Stomach (tissue), 9 donors: Measurements from ENCODE around the gene CTTNBP2. TPM values are rescaled to one million over a fixed set of nuclear protein-coding genes. Genes with fewer than 3 reads are reported as not detected.

Experiments
- DNase-seq, 2 donors: peaks; one replicate each; pipeline versions ENCODE4 v3.0.0 to v3.0.0-alpha.2; 2013 to 2019
- H3K27ac ChIP-seq, 5 donors: fragments of 200-600 bp in 4 of 5; sonication (generic) in 4 of 5; one replicate each; pipeline ENCODE4 v1.5.1; 2013 to 2019; ENCODE audit warnings: mild to moderate bottlenecking in 1 of 5, moderate library complexity in 1 of 5
- H3K27me3 ChIP-seq, 3 donors: fragments of 200-600 bp; sonication (generic); one replicate each; pipeline ENCODE4 v1.5.1; 2017 to 2019; ENCODE audit warnings: mixed run types in 1 of 3
- H3K36me3 ChIP-seq, 4 donors: fragments of 200-600 bp; sonication (generic); 1 replicate in 3 of 4; 2 replicates in 1 of 4; pipeline ENCODE4 v1.5.1; 2016 to 2019
- H3K4me1 ChIP-seq, 4 donors: fragments of 200-600 bp; sonication (generic); one replicate each; pipeline ENCODE4 v1.5.1; 2016 to 2019
- H3K4me3 ChIP-seq, 4 donors: fragments of 200-600 bp; sonication (generic) in 3 of 4; one replicate each; pipeline ENCODE4 v1.5.1; 2016 to 2019; ENCODE audit warnings: mild to moderate bottlenecking in 1 of 4
- H3K9me3 ChIP-seq, 4 donors: fragments of 200-600 bp; sonication (generic); one replicate each; pipeline ENCODE4 v1.5.1; 2016 to 2019
- CTCF ChIP-seq, 7 experiments: fragments of 450-650 bp in 4 of 7; fragments of 200-600 bp in 3 of 7; sonication (generic) in 3 of 7; IDR thresholded peaks; one replicate each; pipeline ENCODE4 v1.5.1; 2016 to 2019; ENCODE audit warnings: antibody characterized with exemption in 7 of 7, control low read depth in 2 of 7, mild to moderate bottlenecking in 1 of 7
- EP300 ChIP-seq: sonication (generic); formaldehyde crosslinking; IDR thresholded peaks from one replicate; pipeline ENCODE4 v1.6.1; 2017; ENCODE audit warnings: antibody characterized with exemption
- POLR2A ChIP-seq, 4 donors: fragments of 450-650 bp; IDR thresholded peaks; one replicate each; pipeline ENCODE4 v1.6.1; 2016; ENCODE audit warnings: antibody characterized with exemption in 4 of 4, control low read depth in 2 of 4, mild to moderate bottlenecking in 1 of 4, moderate library complexity in 1 of 4
- POLR2AphosphoS5 ChIP-seq, 3 donors: sonication (generic); formaldehyde crosslinking; IDR thresholded peaks; one replicate each; pipeline ENCODE4 v1.6.1; 2016; ENCODE audit warnings: antibody characterized with exemption in 3 of 3
- WGBS, 5 donors: extraction: QIAGEN DNeasy Blood & Tissue Kit in 3 of 5; methylation state at CpG; one replicate each; pipeline versions ENCODE4 v1.1.5 to v1.1.7; 2013 to 2018; 5-methylcytosine and 5-hydroxymethylcytosine counted together
- intact Hi-C: fragments of 100-400 bp; cut with DNase I; formaldehyde crosslinking; loops from one replicate; pipeline ENCODE4 v1.15.1; 2023; ENCODE audit warnings: low total_unique reads
- polyA plus RNA-seq, 3 donors: library from polyadenylated mRNA; stranded (reverse); fragments of 200-250 nt; gene quantifications; one replicate each; pipeline ENCODE4 v1.2.3, GENCODE V29; 2013
- total RNA-seq, 5 donors: library from RNA; depleted of rRNA; stranded (reverse); fragments of >200 nt; gene quantifications; one replicate each; pipeline versions ENCODE4 v1.1.0 to v1.2.3, GENCODE V29; 2014 to 2016
- donor health status: healthy with polysubstance abuse.
- donor health status: Bipolar disorder and iron deficiency.
- donor health status: healthy.

Gene CTTNBP2
- total and polyA plus RNA-seq, 8 donors, result 0.62 to 56.4 (median 5.6) TPM

DNA sequence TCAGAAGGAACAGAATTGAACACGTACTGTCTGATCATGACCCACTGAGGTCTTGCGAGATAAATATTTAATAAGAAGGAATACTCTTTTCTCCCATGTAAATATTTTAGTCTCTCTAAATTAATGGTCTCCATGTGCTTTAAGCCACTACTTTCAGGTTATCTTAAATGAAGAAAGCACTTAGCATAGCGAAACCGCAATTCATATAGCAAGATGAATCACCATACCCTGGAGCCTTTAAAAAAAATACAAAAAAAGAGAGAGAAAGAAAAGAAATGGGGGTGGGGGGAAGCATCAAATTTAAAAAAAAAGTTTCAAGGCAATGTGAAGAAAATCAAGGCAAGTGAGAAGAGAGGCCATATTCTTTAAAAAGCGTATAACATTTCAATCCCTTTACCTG lies 82.5 kb downstream of the CTTNBP2 start:
- DNase-seq, result no peak
- 89 to 96% (median 93%) methylated on average over 5 of the region's 5 CpGs for WGBS, 5 donors
- Histone ChIP-seq H3K36me3 (peaks cover 0 to 14% (median 4%) of the 10 kb centered on the region in 4 donors), H3K27me3 (no peaks in the 10 kb centered on the region), H3K9me3 (no peaks in the 10 kb centered on the region), H3K4me1 (no peaks in the 10 kb centered on the region), H3K4me3 (no peak overlapping the region), H3K27ac (no peak overlapping the region)
- intact Hi-C loops, result no loop called here
- TF ChIP-seq EP300 (no peak), POLR2A (IDR thresholded peaks at IDR 0.05) (no peak), CTCF (IDR thresholded peaks at IDR 0.05) (no peak), POLR2AphosphoS5 (IDR thresholded peaks at IDR 0.05) (no peak)

DNA sequence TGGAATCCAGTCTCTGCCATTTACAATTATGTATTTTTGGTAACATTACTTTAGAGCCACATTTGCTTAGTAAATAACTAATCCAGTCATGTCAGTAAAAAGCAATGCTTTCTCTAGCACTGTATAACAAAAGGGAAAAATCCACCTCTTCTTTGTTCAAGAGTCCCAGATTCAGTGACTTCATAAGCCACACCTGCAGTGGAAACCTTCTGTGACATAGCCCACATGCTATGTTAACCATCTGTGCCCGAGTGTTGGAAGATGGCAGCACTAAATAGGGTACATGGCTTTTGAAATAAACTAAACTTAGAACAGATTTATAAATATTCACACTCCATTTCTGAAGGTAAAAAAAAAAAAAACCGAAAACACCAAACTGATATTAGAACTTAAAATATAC lies 83.0 kb downstream of the CTTNBP2 start:
- Histone ChIP-seq H3K4me3 (no peak overlapping the region), H3K27me3 (no peaks in the 10 kb centered on the region), H3K27ac (no peak overlapping the region), H3K9me3 (no peaks in the 10 kb centered on the region), H3K4me1 (no peaks in the 10 kb centered on the region), H3K36me3 (peaks cover 0 to 14% (median 4%) of the 10 kb centered on the region in 4 donors)
- TF ChIP-seq EP300 (no peak), CTCF (IDR thresholded peaks at IDR 0.05) (no peak), POLR2A (IDR thresholded peaks at IDR 0.05) (no peak), POLR2AphosphoS5 (IDR thresholded peaks at IDR 0.05) (no peak)
- 82 to 90% (median 88%) methylated on average over 2 of the region's 2 CpGs for WGBS, 5 donors
- no peak for DNase-seq
- intact Hi-C loops, result no loop called here

DNA sequence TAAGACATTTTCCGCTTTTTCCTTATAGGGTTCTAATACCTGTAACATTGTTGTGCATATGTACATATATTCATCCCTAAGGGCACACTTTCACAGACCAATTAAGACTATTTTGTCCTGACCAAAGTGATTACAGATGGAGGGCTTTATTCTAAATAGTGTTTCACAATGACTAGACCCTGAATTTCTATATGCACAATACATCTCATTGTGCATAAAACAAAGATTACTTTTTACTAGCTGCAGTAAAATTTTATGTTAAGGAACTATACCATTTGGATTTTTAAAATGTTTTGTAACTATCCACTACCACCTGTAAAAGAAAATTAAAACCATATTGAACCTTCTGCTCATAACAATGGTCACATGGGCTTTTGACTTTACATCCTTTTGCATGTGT lies 87.8 kb downstream of the CTTNBP2 start:
- DNase-seq, result no peak
- TF ChIP-seq POLR2A (IDR thresholded peaks at IDR 0.05) (no peak), POLR2AphosphoS5 (IDR thresholded peaks at IDR 0.05) (no peak), CTCF (IDR thresholded peaks at IDR 0.05) (no peak), EP300 (no peak)
- 93 to 96% (median 95%) methylated on average over 1 of the region's 1 CpG for WGBS, 5 donors

GRCh38 chr7:117784315-117784714 lies 88.9 kb downstream of the CTTNBP2 start:
- H3K4me1 ChIP-seq, result no peaks in the 10 kb centered on the region
- intact Hi-C loops, result no loop called here
- no peaks in the 10 kb centered on the region for H3K27me3 ChIP-seq
- no peak for DNase-seq
- no peaks in the 10 kb centered on the region for H3K36me3 ChIP-seq
- no peak overlapping the region for H3K4me3 ChIP-seq
- no peak overlapping the region for H3K27ac ChIP-seq
- WGBS, 5 donors, result 50 to 63% (median 53%) methylated on average over 1 of the region's 1 CpG
- no peaks in the 10 kb centered on the region for H3K9me3 ChIP-seq
- TF ChIP-seq CTCF (IDR thresholded peaks at IDR 0.05), result no peak
- no peak for TF ChIP-seq EP300
- no peak for TF ChIP-seq POLR2A (IDR thresholded peaks at IDR 0.05)
- TF ChIP-seq POLR2AphosphoS5 (IDR thresholded peaks at IDR 0.05), result no peak

More for the DNA sequence above, 87.8 kb downstream of the CTTNBP2 start:
- Histone ChIP-seq H3K4me1 (no peaks in the 10 kb centered on the region), H3K27me3 (no peaks in the 10 kb centered on the region), H3K9me3 (no peaks in the 10 kb centered on the region), H3K36me3 (no peaks in the 10 kb centered on the region), H3K4me3 (no peak overlapping the region), H3K27ac (no peak overlapping the region)
- intact Hi-C loops, result no loop called here
